Measurements from ENCODE around the gene PAX3. TPM values are rescaled to one million over a fixed set of nuclear protein-coding genes. Genes with fewer than 3 reads are reported as not detected.

Gene PAX3
- total RNA-seq, 6 donors from 2014 or later: 1.0 TPM; not detected in 5

DNA sequence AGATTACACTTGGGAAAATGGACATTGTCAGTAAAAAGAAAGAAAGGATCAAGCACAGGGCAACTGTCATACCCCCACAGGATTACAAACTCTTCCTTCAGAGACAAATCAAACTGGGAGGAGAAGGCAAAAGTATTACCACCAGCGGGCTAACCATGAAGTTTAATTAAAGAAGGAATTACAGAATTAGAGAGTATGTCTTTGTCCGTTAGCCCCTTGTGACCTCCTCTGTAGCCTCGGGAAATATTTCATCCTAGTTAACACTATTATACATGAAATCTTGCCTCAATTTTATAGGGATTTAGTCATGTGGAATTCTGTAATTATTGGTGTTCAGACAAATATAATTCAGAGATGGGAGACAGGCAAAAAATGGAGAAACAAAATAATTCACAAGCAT, 60.7 kb downstream of the PAX3 start:
- DNase-seq: no peak
- Histone ChIP-seq H3K27me3 (peaks cover 0 to 6% (median 3%) of the 10 kb centered on the region in 4 donors), H3K27ac (no peak overlapping the region), H3K36me3 (no peaks in the 10 kb centered on the region), H3K9me3 (no peaks in the 10 kb centered on the region), H3K4me1 (no peaks in the 10 kb centered on the region), H3K4me3 (no peak overlapping the region)
- 72 to 82% methylated on average over 3 of the region's 3 CpGs for WGBS, 2 donors
- ATAC-seq (ENCODE audit: low FRiP score in 2 of 2): no peak
- no peak for TF ChIP-seq POLR2AphosphoS5 (IDR thresholded peaks at IDR 0.05)
- no peak for TF ChIP-seq EP300 (IDR thresholded peaks at IDR 0.05)
- TF ChIP-seq, protein P1, sequence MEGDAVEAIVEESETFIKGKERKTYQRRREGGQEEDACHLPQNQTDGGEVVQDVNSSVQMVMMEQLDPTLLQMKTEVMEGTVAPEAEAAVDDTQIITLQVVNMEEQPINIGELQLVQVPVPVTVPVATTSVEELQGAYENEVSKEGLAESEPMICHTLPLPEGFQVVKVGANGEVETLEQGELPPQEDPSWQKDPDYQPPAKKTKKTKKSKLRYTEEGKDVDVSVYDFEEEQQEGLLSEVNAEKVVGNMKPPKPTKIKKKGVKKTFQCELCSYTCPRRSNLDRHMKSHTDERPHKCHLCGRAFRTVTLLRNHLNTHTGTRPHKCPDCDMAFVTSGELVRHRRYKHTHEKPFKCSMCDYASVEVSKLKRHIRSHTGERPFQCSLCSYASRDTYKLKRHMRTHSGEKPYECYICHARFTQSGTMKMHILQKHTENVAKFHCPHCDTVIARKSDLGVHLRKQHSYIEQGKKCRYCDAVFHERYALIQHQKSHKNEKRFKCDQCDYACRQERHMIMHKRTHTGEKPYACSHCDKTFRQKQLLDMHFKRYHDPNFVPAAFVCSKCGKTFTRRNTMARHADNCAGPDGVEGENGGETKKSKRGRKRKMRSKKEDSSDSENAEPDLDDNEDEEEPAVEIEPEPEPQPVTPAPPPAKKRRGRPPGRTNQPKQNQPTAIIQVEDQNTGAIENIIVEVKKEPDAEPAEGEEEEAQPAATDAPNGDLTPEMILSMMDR (IDR thresholded peaks at IDR 0.05): no peak
- TF ChIP-seq POLR2A (IDR thresholded peaks at IDR 0.05): no peak

DNA sequence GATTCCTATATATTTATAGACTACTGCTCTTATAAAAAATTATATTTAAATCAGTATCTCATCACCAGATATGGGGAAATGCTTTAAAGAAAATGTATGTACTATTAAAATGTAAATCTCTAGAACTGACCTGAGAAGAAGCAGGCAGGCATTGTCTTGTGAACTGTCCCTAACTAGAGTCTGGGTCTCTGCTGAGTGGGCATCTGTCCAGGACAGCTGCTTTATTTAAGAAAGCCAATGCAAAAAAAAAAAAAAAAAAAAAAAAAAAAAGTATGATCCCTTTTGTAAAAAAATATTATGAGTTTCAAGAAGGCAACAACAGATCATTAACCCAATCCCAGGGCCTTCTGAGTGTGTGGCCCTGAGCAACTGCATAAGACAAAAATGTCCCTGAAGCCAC, 66.0 kb downstream of the PAX3 start:
- Histone ChIP-seq H3K9me3 (no peaks in the 10 kb centered on the region), H3K36me3 (no peaks in the 10 kb centered on the region), H3K4me1 (no peaks in the 10 kb centered on the region), H3K27ac (no peak overlapping the region), H3K4me3 (no peak overlapping the region), H3K27me3 (no peaks in the 10 kb centered on the region)
- TF ChIP-seq POLR2AphosphoS5 (IDR thresholded peaks at IDR 0.05) (no peak), EP300 (IDR thresholded peaks at IDR 0.05) (no peak), POLR2A (IDR thresholded peaks at IDR 0.05) (no peak)
- TF ChIP-seq, protein P1 (IDR thresholded peaks at IDR 0.05): no peak
- no peak for DNase-seq
- ATAC-seq (ENCODE audit: low FRiP score in 2 of 2): no peak

DNA sequence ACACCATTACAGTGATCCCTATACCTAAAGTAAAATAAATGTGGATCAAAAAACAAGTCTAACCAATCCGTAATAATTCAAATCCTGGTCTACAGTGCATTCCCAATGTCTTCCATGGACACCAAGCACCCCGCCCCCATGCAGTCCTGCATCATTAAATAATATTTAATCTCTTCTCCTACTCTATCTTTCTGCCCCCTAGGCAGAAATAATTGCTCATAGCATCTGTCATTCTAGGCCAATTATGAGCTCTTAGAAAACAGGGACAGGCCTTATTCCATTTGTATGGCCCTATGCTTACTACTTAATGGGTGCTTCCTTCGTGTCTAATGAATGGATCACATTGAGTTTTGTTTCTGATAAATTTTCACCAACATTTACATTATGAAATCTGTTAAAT, 66.4 kb downstream of the PAX3 start:
- Histone ChIP-seq H3K36me3 (no peaks in the 10 kb centered on the region), H3K4me1 (no peaks in the 10 kb centered on the region), H3K4me3 (no peak overlapping the region), H3K27ac (no peak overlapping the region), H3K27me3 (no peaks in the 10 kb centered on the region), H3K9me3 (no peaks in the 10 kb centered on the region)
- 86 to 91% methylated on average over 3 of the region's 3 CpGs for WGBS, 2 donors
- TF ChIP-seq EP300 (IDR thresholded peaks at IDR 0.05): no peak
- ATAC-seq (ENCODE audit: low FRiP score in 2 of 2): no peak
- no peak for DNase-seq

DNA sequence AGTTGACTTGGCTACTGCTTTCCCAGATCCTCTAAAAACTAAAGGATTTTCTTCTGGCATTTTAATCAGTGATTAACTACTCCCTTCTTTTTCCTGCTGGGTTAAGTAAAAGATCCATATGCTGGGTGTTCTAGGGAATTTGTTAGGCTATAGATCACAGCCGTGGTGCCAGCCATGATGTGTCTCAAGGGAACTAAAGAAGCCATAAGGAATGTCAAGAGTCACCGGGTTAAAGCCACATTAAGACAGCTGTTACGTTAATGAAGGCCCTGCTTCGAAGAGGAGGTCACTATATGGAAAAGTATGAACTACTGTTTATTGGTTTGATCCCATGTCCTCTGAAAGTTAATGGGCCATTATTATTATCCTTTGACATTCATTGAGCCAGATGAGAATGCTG, 70.7 kb downstream of the PAX3 start:
- DNase-seq (no peak), ATAC-seq (ENCODE audit: low FRiP score in 2 of 2) (no peak)
- H3K27ac ChIP-seq: no peak overlapping the region
- no peaks in the 10 kb centered on the region for H3K27me3 ChIP-seq
- H3K4me3 ChIP-seq: no peak overlapping the region
- WGBS, 2 donors: 51 to 56% methylated on average over 4 of the region's 4 CpGs
- no peaks in the 10 kb centered on the region for H3K4me1 ChIP-seq
- no peaks in the 10 kb centered on the region for H3K9me3 ChIP-seq
- TF ChIP-seq EP300 (IDR thresholded peaks at IDR 0.05): no peak
- TF ChIP-seq, protein P1 (IDR thresholded peaks at IDR 0.05): no peak
- no peak for TF ChIP-seq POLR2AphosphoS5 (IDR thresholded peaks at IDR 0.05)
- no peak for TF ChIP-seq POLR2A (IDR thresholded peaks at IDR 0.05)
- H3K36me3 ChIP-seq: no peaks in the 10 kb centered on the region

DNA sequence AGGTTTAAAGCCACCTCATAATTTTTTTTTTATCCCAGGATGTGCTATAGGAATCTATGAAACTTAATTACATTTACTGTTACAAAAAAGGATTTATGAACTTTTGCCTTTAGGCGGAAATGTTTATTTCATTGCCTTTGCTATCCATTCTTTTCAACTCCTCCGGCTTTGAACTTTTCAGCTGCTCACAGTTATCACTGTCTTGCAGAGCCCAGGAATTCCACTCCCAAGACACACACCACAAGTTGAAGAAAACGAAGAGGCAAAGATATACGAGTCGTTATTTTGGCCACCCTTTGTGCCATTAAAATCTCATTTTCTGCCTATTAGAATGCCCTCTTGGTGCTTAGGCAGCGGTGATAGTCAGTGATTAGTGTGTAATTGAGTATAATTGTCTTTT, 80.0 kb downstream of the PAX3 start:
- H3K27me3 ChIP-seq: no peaks in the 10 kb centered on the region
- H3K36me3 ChIP-seq: no peaks in the 10 kb centered on the region
- ATAC-seq (ENCODE audit: low FRiP score in 2 of 2) (no peak), DNase-seq (no peak)
- no peak overlapping the region for H3K4me3 ChIP-seq
- TF ChIP-seq POLR2A (IDR thresholded peaks at IDR 0.05) (no peak), EP300 (IDR thresholded peaks at IDR 0.05) (no peak)
- TF ChIP-seq, protein P1 (IDR thresholded peaks at IDR 0.05): no peak
- no peaks in the 10 kb centered on the region for H3K9me3 ChIP-seq
- no peaks in the 10 kb centered on the region for H3K4me1 ChIP-seq
- WGBS, 2 donors: 40 to 56% methylated on average over 6 of the region's 6 CpGs
- no peak overlapping the region for H3K27ac ChIP-seq

Measured in upper lobe of left lung (tissue), 6 donors.